Activated naive CD8-positive, alpha-beta T cell (primary cell): ENCODE data around the gene GSK3A.

Experiments used
- H3K27ac Mint-ChIP-seq: one replicate; pipeline ENCODE4 v1.8.0; 2021; ENCODE audit warnings: mixed read lengths
- H3K27me3 Mint-ChIP-seq: one replicate; pipeline ENCODE4 v1.8.0; 2021; ENCODE audit warnings: mixed read lengths
- H3K36me3 Mint-ChIP-seq: one replicate; pipeline ENCODE4 v1.8.0; 2021; ENCODE audit warnings: mixed read lengths
- H3K4me1 Mint-ChIP-seq: one replicate; pipeline ENCODE4 v1.8.0; 2021; ENCODE audit warnings: low read depth, mixed read lengths
- H3K4me3 Mint-ChIP-seq: one replicate; pipeline ENCODE4 v1.8.0; 2021; ENCODE audit warnings: mild to moderate bottlenecking, mixed read lengths
- H3K9me3 Mint-ChIP-seq: one replicate; pipeline ENCODE4 v1.8.0; 2021; ENCODE audit warnings: low read depth, mixed read lengths

Gene GSK3A

DNA sequence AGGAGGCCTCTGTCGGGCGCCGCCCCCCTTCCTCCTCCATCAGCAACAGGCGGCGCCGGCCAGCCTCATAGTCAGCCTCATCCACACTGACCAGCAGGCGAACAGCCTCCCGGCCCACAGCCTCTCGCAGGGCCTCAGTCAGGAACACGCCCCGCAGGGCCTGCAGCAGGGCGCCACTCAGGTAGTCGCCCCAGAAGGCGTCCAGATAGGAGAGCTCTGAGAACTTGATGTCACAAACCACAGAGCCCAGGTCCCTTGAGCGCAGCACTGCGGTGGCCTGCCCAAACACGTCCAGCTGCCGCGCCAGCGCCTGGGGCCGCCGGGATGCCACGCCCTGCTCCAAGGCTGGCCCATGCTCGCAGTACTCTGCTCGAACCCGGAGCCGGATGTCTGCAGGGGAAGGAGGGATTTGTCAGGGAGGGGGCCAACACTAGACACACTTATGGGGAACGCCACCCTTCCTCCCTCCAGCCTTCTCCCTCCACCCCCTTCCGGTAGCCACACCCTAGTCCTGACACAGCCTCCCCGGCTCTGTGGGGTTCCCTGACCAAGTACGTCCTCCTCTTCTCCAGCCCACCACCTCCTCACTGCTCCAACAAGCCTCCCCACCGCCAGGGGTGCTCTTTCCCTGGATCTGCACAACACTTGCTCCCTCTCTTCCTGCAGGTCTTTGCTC lies 42.8 kb downstream of the GSK3A start:
- Mint-ChIP-seq H3K4me3 (peak overlapping the region; percentile 85), H3K9me3 (no peaks in the 10 kb centered on the region), H3K4me1 (peaks cover 78% of the 10 kb centered on the region), H3K27ac (peak overlapping the region; percentile 93), H3K27me3 (no peaks in the 10 kb centered on the region), H3K36me3 (peaks cover 13% of the 10 kb centered on the region)

DNA sequence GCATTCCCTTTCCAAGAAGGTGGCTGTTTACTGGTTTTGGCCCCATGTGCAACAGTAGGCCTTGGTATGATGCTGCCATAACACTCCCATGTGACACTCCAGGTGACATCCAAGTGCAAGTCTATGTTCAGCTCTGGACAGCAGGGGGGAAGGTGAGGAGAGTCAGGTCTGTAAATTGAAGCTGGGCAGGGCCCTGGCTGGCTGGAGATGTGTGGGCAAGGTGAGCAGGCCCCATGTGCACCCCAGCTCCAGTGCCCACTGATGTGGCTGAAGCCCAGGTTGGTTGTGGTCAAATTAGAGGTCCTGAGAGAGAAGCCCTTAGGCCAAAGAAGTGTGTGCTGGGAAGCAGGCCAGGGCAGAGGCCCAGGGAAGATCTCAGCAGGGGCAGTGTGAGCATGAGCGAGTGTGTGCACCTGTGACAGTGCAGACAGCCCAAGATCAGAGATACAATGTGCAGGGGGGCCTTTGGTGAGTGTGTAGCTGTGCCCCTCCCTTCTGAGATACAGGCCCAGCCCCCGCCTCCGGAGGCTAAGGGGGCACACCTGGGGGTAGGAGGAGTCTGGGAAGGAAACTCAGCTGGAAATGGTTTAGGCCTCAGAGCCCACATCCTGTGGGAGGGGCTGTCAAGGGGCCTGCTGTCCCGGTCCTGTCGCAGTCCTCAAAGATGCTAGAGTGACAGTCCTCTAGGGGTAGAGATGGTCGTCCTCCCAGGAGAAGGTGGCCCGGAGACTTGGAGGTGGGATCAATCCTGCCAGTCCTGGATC lies 43.5 kb downstream of the GSK3A start:
- Mint-ChIP-seq H3K4me1 (peaks cover 76% of the 10 kb centered on the region), H3K36me3 (peaks cover 13% of the 10 kb centered on the region), H3K4me3 (peak overlapping the region; percentile 85), H3K27me3 (no peaks in the 10 kb centered on the region), H3K9me3 (no peaks in the 10 kb centered on the region), H3K27ac (peak overlapping the region; percentile 93)

DNA sequence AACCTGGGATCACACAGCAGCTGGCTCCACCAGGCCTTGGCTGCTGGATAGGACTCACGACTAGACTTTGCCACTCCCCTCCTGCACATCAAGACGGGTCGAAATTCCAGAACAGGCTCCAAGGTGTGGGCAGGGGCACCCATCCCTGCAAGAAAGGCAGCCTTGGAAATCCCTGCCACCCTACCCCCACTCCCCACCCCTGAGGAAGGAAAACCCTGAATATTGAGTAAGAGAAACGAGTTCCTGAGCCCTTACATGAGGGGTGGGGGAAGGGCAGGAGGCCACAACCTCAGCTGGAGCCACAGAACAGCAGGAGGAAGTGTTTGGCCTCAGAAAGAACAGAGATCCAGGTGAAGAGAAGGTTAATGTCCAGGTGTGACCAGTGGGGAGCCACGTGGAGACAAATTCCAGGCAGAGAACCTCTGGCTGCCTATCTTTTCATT lies 45.0 kb downstream of the GSK3A start:
- H3K4me3 Mint-ChIP-seq: peak overlapping the region; percentile 10

DNA sequence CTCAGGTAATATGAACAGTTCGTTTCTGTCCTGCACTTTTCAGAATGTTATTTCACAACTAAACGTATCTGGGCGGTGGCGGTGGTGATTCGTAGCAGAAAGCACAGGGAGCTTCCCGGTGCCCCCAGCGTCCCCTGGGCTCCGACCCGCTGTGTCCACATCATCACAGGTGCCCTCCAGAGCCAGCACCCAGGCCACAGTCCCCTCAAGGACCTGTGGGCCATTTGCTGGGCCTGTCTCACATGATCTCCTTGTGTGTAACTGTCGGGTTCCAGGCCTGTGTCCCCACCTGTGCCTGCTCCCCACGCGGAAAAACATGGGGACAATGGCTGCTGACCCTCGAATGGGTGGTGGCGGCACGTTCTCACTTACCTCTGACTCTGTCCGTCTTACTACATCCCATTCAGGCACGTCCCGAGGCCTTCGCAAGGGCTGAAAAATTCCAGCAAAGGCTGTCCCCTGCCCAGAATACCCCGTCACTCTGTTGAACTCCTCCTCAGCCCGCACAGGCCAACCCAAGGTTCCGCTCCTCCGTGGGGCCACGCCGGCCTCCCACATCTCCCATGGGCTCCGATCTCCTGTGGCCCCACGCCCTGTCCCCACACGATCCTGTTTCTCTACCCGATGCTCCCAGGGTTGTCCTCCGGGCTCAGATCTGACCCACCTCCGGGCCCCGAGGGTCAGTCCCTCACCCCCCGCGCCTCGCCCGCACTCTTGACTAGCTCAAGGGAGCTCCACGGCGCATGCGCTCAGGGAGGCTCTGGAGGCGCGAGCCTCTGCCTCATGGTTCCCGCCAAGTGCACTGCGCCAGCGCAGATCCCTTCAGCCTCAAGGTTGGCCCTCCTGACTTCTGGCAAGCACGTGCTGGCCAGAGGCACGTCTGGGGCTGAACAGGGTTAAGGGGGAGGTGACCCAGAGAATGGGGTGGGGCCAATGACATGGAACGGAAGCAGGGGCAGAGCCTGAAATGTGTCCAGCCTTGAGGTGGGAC lies 46.1 kb downstream of the GSK3A start:
- no peak overlapping the region for H3K27ac Mint-ChIP-seq
- H3K9me3 Mint-ChIP-seq: no peaks in the 10 kb centered on the region
- H3K27me3 Mint-ChIP-seq: no peaks in the 10 kb centered on the region
- H3K4me1 Mint-ChIP-seq: peaks cover 68% of the 10 kb centered on the region
- peaks cover 8% of the 10 kb centered on the region for H3K36me3 Mint-ChIP-seq
- no peak overlapping the region for H3K4me3 Mint-ChIP-seq

More for the DNA sequence above, 45.0 kb downstream of the GSK3A start:
- Mint-ChIP-seq H3K36me3 (peaks cover 13% of the 10 kb centered on the region), H3K9me3 (no peaks in the 10 kb centered on the region), H3K4me1 (peaks cover 68% of the 10 kb centered on the region), H3K27ac (peak overlapping the region; percentile 28), H3K27me3 (no peaks in the 10 kb centered on the region)

DNA sequence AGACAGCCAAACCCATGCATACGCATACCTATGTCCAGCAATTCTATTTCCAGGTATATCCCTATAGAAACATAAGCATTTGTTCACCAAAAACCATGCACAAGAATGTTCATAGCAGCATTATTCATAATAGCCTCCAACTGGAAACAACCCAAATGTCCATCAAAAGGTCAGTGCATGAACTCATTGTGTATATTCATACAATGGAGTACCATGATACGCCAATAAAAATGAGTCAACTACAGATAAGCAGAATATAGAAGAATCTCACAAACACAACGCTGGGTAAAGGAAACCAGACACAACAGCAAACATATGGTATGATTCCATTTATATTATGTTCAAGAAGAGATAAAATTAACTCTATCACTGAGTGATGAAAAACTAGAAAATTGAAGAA lies 48.7 kb downstream of the GSK3A start:
- H3K4me3 Mint-ChIP-seq: no peak overlapping the region
- peaks cover 50% of the 10 kb centered on the region for H3K4me1 Mint-ChIP-seq
- H3K27ac Mint-ChIP-seq: no peak overlapping the region

GRCh38 chr19:42193294-42193693 lies 49.1 kb downstream of the GSK3A start:
- peaks cover 3% of the 10 kb centered on the region for H3K36me3 Mint-ChIP-seq
- no peaks in the 10 kb centered on the region for H3K9me3 Mint-ChIP-seq
- no peaks in the 10 kb centered on the region for H3K27me3 Mint-ChIP-seq
- peaks cover 48% of the 10 kb centered on the region for H3K4me1 Mint-ChIP-seq
- H3K4me3 Mint-ChIP-seq: no peak overlapping the region
- no peak overlapping the region for H3K27ac Mint-ChIP-seq

More for the DNA sequence above, 48.7 kb downstream of the GSK3A start:
- peaks cover 4% of the 10 kb centered on the region for H3K36me3 Mint-ChIP-seq
- no peaks in the 10 kb centered on the region for H3K27me3 Mint-ChIP-seq
- H3K9me3 Mint-ChIP-seq: no peaks in the 10 kb centered on the region

DNA sequence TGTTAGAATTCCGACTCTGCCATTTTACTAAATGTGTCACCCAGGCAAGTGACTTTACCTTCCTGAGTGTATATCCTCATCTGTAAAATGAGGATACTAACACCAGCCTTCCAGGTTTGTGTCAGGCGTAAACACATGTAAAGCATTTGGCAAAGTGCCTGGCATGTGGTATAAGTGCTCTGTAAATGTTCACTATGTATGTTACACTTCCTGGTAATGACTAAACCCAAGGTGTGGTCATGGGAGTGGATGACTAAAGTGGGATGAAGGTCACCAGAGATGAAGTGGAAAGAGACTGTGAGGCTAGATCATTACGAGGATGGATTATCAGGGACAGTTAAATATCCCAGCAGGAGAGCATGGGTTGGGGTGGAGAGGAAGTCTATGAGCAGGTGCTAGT lies 50.5 kb downstream of the GSK3A start:
- no peaks in the 10 kb centered on the region for H3K9me3 Mint-ChIP-seq
- no peak overlapping the region for H3K4me3 Mint-ChIP-seq
- H3K4me1 Mint-ChIP-seq: peaks cover 40% of the 10 kb centered on the region
- no peaks in the 10 kb centered on the region for H3K27me3 Mint-ChIP-seq
- H3K36me3 Mint-ChIP-seq: peaks cover 3% of the 10 kb centered on the region
- H3K27ac Mint-ChIP-seq: no peak overlapping the region

- peaks cover 38% of the 10 kb centered on the region for H3K4me1 Mint-ChIP-seq
- peaks cover 3% of the 10 kb centered on the region for H3K36me3 Mint-ChIP-seq
- H3K4me3 Mint-ChIP-seq: no peak overlapping the region
- H3K27me3 Mint-ChIP-seq: no peaks in the 10 kb centered on the region
- no peaks in the 10 kb centered on the region for H3K9me3 Mint-ChIP-seq
- H3K27ac Mint-ChIP-seq: no peak overlapping the region
Measured at GRCh38 chr19:42191330-42191729, 51.1 kb downstream of the GSK3A start.

- Mint-ChIP-seq H3K4me1 (peaks cover 46% of the 10 kb centered on the region), H3K9me3 (no peaks in the 10 kb centered on the region), H3K36me3 (peaks cover 3% of the 10 kb centered on the region), H3K27me3 (no peaks in the 10 kb centered on the region), H3K27ac (no peak overlapping the region), H3K4me3 (no peak overlapping the region)
Measured at GRCh38 chr19:42189133-42189532, 53.3 kb downstream of the GSK3A start.

DNA sequence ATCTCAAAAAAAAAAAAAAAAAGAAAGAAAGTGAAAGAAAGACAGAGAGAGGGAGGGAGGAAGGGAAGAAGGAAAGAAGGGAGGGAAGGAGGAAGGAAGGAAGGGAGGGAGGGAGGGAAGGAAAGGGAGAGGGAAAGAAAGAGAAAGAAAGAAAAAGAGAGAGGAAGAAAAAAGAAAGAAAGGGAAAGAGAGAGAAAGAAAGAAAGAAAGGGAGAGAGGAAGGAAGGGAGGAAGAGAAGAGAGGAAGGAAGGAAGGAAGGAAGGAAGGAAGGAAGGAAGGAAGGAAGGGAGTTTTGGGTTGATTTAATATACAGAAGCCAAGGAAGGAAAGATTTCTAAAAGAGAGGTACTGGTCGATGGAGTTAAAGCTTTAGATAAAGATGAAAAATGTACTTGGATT lies 53.7 kb downstream of the GSK3A start:
- Mint-ChIP-seq H3K4me3 (no peak overlapping the region), H3K9me3 (no peaks in the 10 kb centered on the region), H3K4me1 (peaks cover 44% of the 10 kb centered on the region), H3K36me3 (peaks cover under 1% of the 10 kb centered on the region), H3K27me3 (no peaks in the 10 kb centered on the region), H3K27ac (no peak overlapping the region)

- no peaks in the 10 kb centered on the region for H3K27me3 Mint-ChIP-seq
- no peaks in the 10 kb centered on the region for H3K36me3 Mint-ChIP-seq
- peak overlapping the region; percentile 4 for H3K4me3 Mint-ChIP-seq
- peak overlapping the region; percentile 16 for H3K27ac Mint-ChIP-seq
- peaks cover 32% of the 10 kb centered on the region for H3K4me1 Mint-ChIP-seq
- no peaks in the 10 kb centered on the region for H3K9me3 Mint-ChIP-seq
Measured at GRCh38 chr19:42185277-42185676, 57.1 kb downstream of the GSK3A start.

GRCh38 chr19:42184401-42184861 lies 58.0 kb downstream of the GSK3A start:
- Mint-ChIP-seq H3K9me3 (no peaks in the 10 kb centered on the region), H3K27ac (peak overlapping the region; percentile 71), H3K4me3 (no peak overlapping the region)

More at GRCh38 chr19:42184401-42184861, 58.0 kb downstream of the GSK3A start:
- Mint-ChIP-seq H3K36me3 (no peaks in the 10 kb centered on the region), H3K4me1 (peaks cover 32% of the 10 kb centered on the region), H3K27me3 (peaks cover 6% of the 10 kb centered on the region)
